ENCODE data around the gene TNIK.
"Not testable (repeated sequence)": the region's sequence is repeated elsewhere in the genome, so short reads cannot be mapped to it uniquely, and the experiment has no call there.

Gene TNIK

GRCh38 chr3:171304017-171304416 lies 156.2 kb downstream of the TNIK start:
- DNase-seq: not testable (repeated sequence)

GRCh38 chr3:171301998-171302397 lies 158.2 kb downstream of the TNIK start:
- no peak for DNase-seq

GRCh38 chr3:171301002-171301401 lies 159.2 kb downstream of the TNIK start:
- DNase-seq: no peak

GRCh38 chr3:171297951-171298350 lies 162.3 kb downstream of the TNIK start:
- DNase-seq: no peak

GRCh38 chr3:171297207-171297606 lies 163.0 kb downstream of the TNIK start:
- DNase-seq: no peak

GRCh38 chr3:171295484-171296373 lies 164.5 kb downstream of the TNIK start:
- no peak for DNase-seq

GRCh38 chr3:171293142-171293782 lies 166.9 kb downstream of the TNIK start:
- DNase-seq: no peak

GRCh38 chr3:171290680-171291079 lies 169.5 kb downstream of the TNIK start:
- no peak for DNase-seq

- no peak for DNase-seq
These were observed 170.9 kb downstream of the TNIK start for GRCh38 chr3:171289291-171289690.

GRCh38 chr3:171287761-171288160 lies 172.4 kb downstream of the TNIK start:
- not testable (repeated sequence) for DNase-seq

GRCh38 chr3:171286580-171287249 lies 173.5 kb downstream of the TNIK start:
- DNase-seq: no peak

- no peak for DNase-seq
These were observed 174.9 kb downstream of the TNIK start for GRCh38 chr3:171285287-171285686.

- no peak for DNase-seq
These were observed 175.7 kb downstream of the TNIK start for GRCh38 chr3:171284308-171285075.

- DNase-seq: no peak
These were observed 176.4 kb downstream of the TNIK start for GRCh38 chr3:171283848-171284222.

- DNase-seq: no peak
These were observed 176.9 kb downstream of the TNIK start for GRCh38 chr3:171283183-171283847.

GRCh38 chr3:171282041-171282440 lies 178.2 kb downstream of the TNIK start:
- no peak for DNase-seq

- no peak for DNase-seq
These were observed 178.8 kb downstream of the TNIK start for GRCh38 chr3:171281256-171281992.

GRCh38 chr3:171279972-171280371 lies 180.2 kb downstream of the TNIK start:
- no peak for DNase-seq

GRCh38 chr3:171278299-171278590 lies 182.0 kb downstream of the TNIK start:
- no peak for DNase-seq

GRCh38 chr3:171277456-171278298 lies 182.5 kb downstream of the TNIK start:
- DNase-seq: no peak

GRCh38 chr3:171276923-171277322 lies 183.3 kb downstream of the TNIK start:
- DNase-seq: no peak
